Measurements from ENCODE around the gene DGKI.

The DGKI gene

GRCh38 chr7:137846827-137847567 lies at the start of gene DGKI:
Gene DGKI (minus strand): TSS chr7:137846974.
- no peak for DNase-seq

GRCh38 chr7:137895301-137896221 lies 48.8 kb upstream of the DGKI start:
- no peak for DNase-seq

GRCh38 chr7:137893143-137893742 lies 46.5 kb upstream of the DGKI start:
- no peak for DNase-seq

- DNase-seq: no peak
These were observed 44.4 kb upstream of the DGKI start for GRCh38 chr7:137891016-137891655.

- DNase-seq: no peak
These were observed 43.7 kb upstream of the DGKI start for GRCh38 chr7:137890449-137890921.

GRCh38 chr7:137888241-137888640 lies 41.5 kb upstream of the DGKI start:
- DNase-seq: no peak

- DNase-seq: no peak
These were observed 40.0 kb upstream of the DGKI start for GRCh38 chr7:137886746-137887145.

GRCh38 chr7:137886281-137886680 lies 39.5 kb upstream of the DGKI start:
- DNase-seq: no peak

- DNase-seq: no peak
These were observed 38.9 kb upstream of the DGKI start for GRCh38 chr7:137885678-137886077.

- no peak for DNase-seq
These were observed 36.0 kb upstream of the DGKI start for GRCh38 chr7:137882806-137883205.

- DNase-seq: no peak
These were observed 35.5 kb upstream of the DGKI start for GRCh38 chr7:137882261-137882668.

- DNase-seq: no peak
These were observed 35.0 kb upstream of the DGKI start for GRCh38 chr7:137881607-137882260.

GRCh38 chr7:137880432-137880831 lies 33.7 kb upstream of the DGKI start:
- DNase-seq: no peak

- DNase-seq: no peak
These were observed 32.8 kb upstream of the DGKI start for GRCh38 chr7:137879357-137880158.

- no peak for DNase-seq
These were observed 31.7 kb upstream of the DGKI start for GRCh38 chr7:137878333-137878961.

GRCh38 chr7:137877027-137877675 lies 30.4 kb upstream of the DGKI start:
- no peak for DNase-seq

- DNase-seq: no peak
These were observed 29.0 kb upstream of the DGKI start for GRCh38 chr7:137875746-137876145.

GRCh38 chr7:137873979-137874777 lies 27.4 kb upstream of the DGKI start:
- no peak for DNase-seq

- no peak for DNase-seq
These were observed 26.8 kb upstream of the DGKI start for GRCh38 chr7:137873524-137873923.
